Kasumi-1 (cell line): Measurements from ENCODE around the gene POP4.

Experiments used
- DNase-seq, 2 experiments: peaks; one replicate each; lab custom pipeline; 2025; lab: John Stamatoyannopoulos, UW

Gene POP4

DNA sequence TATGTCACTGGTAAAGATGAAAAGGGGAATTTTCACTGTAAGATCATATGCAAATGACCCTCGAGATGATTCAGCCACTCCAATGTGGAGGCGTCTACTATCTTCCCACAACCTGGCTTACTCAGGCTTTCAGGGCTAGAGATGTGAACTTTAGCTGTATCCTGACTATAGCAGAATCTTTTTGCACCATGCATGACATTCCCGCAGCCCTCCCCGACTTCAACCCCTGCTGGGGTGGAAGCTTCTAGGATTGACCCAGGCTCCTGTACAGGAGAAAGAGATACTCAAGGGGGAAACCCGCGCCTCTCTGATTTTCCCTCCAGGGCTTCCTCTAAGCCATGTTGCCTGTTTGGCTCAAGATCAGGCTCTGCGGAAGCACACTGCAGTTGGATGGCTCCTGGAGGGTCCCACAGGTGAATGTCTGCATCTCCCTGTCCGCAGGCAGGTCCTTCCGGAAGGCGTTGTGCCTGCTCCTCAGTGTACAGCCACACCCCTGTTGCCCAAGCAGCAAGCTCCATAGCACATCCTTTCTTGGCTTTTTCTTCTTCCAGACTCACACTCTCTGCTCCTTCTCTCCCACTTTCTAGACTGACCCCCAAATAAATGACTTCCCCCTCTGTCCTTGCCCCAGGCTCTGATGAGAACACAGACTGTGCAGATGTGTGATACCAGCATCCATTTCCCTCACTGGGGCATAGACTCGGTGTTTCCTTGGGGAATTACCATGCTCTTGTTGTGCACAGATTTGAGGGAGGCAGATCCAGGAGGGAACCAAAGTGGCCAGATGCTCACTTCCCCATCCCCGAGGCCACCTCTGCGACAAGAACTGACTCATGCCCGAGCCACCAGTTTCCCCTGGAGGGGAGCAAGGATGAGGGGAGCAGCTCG lies 29.1 kb upstream of the POP4 start:
- DNase-seq: no peak

DNA sequence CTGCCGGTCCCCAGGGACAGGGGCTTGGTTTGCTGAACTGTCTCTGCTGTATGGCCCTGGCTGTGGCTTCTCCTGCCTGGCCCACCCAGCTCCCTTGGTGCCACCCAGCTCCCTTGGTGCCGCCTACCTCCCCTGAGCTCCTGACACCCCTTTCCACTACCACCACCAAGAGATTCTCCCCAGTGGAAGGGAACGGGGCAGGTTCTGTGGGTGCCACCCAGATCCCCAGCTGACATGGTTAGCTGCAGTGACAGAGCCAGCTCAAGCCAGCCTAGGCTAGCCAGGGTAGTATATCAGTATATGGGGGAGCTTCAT lies 28.5 kb upstream of the POP4 start:
- no peak for DNase-seq

DNA sequence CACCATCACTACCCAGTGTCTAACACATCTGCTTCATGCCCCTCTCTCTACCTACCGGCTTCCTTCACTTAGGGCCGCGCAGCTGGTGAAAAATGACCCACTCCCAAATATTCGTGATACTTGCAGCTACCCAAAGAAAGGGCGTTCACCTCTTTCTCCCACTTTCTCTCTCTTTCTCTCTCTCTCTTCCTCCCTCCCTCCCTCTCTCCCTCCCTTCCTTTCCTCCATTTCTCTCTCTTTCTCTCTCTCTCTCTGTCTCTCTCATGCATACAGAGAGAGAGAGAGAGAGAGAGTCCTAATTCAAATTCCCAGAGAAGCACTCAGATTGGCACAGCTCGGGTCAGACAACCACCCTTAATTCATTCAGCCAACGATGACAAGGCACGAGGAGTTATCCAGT lies 27.7 kb upstream of the POP4 start:
- DNase-seq: no peak

DNA sequence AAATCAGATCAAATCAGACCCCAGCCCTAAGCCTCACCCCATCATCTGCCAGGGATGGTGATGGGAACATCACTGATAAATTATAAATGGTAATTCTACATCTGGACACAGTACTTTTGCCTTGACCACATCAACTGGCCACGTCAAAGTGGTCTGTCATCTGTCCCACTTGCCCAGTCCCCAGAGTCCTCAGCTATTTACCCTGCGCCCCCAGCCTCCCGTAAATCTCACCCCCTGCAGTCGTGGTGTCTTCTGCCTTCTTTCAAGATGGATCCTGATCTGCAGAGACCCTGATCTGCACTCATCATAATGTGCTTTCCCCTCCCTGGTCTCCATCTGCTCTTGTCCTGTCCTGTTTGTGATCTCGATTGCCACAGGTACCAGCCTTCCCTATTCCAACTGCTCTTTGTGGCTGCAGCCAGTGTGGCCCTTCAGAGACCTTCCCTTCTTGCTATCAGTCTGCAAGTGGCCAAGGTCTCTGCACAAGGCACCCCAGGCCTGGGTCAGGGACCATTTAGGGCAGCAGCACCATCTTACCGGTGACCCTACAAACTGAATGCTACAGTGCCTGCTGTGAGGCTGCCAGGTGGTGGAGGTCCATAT lies 26.7 kb upstream of the POP4 start:
- no peak for DNase-seq

DNA sequence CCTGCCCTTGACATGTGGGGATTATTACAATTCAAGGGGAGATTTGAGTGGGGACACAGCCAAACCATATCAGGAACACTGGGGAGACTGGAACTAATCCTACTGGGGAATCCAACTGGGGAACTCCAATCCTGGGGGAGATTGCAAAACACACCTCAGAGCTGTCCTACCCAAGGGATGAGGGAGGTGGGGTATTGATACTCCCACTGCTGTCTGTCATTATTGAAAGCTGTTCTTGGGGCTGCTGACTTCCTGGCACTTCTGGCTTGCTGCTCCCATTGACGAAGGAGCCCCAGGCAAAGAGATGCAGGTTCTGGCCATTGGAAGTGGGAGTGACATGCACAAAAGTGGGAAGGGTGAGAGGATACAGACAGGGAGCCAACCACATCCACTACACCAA lies 24.7 kb upstream of the POP4 start:
- no peak for DNase-seq

DNA sequence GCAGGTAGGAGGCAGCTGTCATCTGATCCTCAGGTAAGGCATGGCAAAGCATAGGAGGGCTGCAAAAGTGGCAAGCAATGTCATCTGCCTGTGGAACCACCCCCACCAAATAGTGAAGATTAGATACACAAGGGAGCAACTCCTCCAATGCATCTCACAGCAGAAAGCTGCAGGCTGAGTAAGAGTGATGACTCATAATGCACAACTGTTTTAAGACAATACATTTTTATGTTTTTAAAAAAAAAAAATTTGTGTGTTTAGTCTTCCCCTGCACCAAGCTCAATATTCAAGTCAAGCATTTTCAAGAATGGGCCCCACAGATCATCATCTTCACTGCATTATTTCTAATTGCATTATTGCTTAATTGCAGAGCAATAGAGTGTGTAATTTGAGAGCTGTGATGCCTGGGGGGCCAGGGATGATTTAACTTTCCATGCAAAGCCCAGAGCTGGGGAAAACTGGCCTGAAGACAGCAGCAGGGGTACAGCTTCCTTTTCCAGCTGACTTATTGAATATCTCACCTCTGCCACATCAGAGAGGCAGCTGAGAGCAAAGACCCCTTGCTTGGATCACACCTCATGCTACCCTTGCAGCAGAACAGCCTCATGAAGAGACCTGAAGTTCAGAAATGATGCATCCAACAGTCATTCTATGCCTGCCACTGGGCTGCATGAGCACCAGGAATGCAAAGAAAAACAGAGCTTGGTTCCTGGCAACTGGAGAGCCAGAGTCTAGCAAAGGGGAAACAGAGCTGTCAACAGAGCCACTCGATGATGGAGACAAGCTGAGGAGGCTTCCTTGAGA lies 22.7 kb upstream of the POP4 start:
- no peak for DNase-seq

DNA sequence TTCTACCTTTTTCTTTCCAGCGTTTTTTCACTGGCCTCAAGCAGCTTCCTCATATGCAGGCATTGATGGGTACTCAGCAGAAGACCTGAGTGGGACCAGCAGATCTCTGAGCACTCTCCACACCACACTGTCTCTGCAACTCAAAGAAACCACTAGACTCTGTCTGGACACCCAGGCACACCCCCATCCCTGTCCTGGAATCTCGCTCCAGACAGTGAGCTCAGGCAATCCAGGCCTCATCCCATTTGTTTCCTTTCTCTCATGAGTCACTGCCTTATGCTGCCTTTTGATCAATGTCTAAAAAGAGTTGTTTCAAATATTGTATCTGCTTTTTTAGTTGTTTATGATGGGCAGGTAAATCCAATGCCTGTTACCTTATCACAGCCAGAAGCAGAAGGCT lies 19.7 kb upstream of the POP4 start:
- no peak for DNase-seq

DNA sequence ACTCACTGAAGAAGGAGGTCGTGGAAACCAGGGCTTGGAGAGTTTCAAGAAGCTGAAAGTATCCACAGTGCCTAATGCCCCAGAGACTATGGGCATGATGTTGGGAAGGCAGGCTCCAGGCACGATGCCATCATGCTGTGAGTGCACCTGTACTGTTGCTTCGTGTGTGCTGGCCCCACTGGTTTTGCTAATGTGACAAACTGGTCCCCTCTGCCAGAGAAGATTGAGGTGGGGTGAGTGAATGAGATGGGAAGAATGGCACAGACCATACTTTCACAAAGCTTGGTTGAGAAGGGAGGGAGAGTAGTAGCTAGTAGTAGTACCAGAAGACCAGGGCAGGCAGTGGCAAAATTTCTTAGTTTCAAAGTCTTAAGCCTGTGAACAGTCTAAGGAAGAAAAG lies 19.0 kb upstream of the POP4 start:
- no peak for DNase-seq

DNA sequence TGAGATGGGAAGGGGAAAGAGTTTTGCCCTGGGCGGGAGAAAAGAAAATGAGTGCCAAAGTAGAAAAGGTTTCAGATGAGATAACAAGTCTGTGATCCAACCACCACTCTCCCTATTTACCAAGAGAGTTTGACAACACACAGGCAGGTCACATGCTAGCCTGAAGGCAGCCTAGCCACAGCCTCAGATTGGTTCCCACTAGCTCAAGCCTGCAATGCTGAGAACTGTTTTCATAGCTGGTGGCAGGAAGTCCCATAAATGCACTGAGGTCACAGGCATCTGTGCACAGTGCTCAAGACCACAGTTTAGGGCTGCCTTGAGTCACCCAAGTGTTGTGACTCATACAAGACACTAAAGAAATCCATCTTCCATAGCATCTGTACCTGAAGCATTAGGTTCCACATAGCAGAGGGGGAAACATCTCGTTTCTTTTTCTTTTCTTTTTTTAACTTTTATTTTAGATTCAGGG lies 18.5 kb upstream of the POP4 start:
- DNase-seq: no peak

DNA sequence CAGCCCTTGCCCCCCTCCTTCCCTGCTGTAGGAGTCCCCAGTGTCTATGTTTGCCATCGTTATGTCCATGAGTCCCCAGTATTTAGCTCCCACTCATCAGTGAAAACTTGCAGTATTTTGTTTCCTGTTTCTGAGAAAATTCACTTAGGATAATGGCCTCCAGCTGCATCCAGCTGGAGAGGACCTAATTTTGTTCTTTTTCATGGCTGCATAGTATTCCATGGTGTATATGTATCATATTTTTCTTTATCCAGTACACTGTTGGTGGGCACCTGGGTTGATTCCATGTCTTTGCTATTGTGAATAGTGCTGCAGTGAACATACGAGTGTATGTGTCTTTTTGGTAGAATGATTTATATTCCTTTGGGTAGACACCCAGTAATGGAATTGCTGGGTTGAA lies 18.0 kb upstream of the POP4 start:
- no peak for DNase-seq

DNA sequence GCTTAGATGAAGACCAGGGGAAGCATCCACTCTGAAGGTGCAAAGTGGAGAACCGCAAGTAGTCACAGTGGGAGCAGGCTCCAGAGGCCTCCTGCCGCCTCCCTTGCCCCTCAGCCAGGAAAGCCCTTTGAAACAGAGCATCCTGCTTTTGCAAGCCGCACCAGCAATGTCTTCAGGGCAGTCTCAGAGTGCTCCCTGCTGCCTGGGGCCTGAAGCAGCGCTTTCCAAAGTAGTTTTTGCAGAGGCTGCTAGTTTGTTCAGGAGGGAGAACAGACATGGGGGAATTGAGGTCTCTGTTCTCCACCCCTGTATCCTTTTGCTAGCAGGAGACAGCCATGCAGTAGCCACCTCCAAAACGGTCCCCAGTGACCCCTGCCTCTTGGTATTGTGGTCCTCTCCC lies 15.8 kb upstream of the POP4 start:
- DNase-seq: no peak

DNA sequence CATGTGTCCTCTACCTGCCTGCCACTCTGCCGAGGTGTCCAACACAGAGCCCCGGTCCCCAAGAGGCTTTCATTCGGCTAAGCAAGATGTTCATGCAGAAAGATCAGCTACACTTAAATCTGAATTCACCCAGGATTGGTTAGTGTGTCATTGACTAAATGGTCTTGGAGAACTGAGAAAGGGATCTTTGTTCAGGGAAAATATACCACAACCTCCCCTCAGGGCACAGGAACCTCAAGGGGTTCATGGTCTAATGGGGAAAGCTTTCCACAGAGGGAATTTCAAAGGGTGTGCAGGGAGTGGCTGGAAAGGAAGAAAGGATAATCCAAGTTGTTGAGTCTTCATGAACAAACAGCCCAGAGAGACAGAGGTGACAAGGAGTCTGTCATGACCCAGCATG lies 14.4 kb upstream of the POP4 start:
- DNase-seq: no peak

DNA sequence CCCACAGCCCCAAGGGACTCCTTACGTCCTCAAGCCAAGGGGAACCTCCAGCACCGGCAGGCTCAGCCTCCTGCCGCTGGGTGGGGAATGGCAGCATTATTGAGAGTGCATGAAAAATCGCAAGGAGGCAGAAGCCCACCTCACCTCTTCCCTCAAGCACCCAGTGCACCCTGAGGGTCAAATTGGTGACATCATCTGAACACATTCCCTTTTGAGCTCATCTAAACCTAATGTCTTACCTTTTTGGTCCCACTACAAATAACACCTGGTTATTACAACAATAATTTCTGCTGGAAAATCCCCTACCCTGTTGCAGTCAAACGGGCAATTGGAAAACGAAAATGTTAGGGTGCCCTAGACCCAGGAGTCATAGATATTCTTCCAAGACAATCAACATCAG lies 12.2 kb upstream of the POP4 start:
- DNase-seq: no peak

DNA sequence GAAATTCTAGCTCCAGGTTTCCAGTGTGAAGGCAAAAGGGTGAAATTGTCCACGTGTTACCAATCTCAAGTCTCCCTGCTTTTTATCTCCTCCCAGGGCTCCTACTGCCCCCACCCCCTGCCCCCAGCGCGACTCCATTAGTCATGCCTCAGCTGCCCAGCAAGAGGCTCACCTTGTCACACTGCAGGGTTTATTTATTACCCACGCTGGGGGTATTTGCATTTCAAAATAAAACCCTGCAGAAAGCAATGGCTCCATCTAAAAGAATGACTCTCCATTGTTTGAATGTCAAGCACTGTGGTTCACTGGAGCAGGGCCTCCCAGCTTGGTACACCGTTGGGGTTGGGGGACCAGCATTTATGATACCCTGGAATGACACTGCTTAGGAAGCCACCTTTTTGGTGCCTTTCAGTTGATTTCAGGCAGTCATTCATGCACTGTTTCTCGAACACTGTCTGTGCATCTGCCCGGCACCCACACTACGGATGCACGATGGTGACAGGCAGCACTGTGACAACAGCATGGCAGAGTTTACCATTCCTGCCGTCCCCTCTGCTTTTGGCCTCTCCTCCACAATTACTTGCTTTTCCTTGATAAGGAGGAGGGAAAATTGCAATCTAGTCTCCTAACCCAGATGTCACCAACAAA lies 9.9 kb upstream of the POP4 start:
- DNase-seq: no peak

DNA sequence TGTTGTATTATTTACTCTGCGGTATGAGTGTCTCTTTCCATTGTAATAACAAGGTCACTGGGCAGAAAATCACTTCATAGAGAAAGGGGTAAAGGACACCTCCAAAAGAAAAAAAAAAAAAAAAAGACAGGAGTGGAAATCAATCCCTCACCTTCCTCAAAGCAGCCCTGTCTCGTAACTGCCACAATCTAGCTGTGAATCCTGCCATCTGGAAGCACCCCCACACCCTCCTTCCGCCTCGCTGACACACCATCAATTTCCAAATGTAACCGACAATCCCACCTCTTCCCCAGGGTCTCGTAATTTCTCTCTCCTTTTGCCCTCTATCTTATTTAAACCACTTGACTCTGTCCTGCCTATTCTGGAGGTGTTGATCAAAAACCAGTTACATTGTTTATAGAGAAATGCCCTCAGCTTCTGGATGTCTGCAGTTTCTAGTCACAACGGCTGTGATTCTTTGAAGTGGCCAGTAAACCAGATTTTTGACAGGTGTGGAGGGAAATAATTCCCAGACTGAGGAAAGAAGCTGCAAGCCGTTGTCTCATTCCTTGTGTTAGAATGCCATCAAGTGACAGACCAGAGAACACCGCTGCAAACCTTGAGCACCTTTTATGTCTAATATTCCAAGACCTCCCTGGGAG lies 9.1 kb upstream of the POP4 start:
- DNase-seq: no peak

DNA sequence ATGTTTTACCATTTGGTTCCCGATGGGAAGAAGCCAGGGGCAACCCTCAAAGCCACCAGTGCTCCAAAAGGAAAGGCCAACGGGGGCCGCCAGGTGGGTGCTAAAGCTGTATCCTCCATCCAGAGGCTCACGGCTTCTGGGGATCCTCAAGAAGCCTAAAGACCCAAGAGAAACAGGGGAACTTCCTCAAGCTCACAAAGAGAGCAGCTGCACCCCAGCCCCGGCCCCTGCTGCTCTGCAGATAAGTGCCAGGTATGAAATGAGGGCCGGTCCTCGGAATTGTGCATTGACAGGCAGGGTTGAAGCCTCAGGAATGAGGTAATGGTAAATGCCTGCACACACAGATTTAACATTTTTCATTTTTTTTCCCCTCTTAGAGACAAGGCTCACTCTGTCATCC lies 8.0 kb upstream of the POP4 start:
- no peak for DNase-seq

DNA sequence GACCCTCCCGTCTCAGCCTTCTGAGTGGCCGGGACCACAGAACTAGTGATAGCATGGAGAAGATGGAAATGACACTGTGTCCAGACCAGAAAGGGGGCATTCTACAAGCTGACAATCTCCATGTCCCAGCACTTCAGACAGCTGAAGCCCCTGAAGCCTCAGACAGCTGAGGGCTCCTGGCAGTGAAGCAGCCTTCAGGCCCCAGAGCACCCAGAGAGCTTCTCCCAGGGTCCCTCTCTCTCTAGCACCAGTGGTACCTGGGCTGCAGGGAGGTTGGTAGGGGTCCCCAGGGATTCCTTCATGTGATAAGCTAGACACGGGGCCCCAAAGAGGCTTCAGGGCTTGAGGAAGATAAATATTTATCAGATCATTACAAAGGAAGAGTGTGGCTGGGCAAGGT lies 7.6 kb upstream of the POP4 start:
- DNase-seq: no peak

DNA sequence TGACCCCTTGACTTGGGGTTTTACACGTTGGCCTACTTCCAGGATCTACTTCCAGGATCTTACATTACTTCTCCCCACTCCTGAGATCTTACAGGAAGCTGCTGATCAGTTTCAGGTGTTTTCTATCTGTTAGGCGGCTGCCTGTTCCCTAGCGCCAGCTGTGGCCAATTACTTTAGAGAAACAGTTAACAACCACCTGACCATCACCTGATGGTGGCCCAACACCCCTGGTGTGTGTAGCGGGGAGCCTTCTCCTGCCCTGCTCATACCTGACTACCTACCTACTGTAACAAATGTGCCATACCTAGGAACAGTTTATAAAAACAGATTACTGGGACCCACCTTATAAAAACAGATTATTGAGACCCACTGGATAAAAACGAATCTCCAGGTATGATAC lies 2.8 kb upstream of the POP4 start:
- no peak for DNase-seq

DNA sequence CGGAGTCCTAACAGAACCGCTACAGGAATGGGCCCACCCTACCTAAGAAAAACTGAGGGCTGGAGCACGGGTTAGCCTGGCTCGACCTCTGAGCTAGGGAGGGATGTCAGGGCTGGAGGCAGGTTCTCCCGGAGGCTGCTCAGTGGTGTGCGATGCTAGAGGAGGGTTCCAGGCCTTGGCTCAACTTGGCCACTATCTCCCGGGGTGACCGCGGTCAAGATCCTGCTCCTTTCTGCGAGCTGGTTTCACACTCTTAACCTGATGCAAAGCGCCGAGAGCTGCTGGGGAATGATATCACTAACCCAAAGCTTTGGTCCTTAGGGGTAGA lies 301 bp downstream of the POP4 start:
- DNase-seq: no peak

DNA sequence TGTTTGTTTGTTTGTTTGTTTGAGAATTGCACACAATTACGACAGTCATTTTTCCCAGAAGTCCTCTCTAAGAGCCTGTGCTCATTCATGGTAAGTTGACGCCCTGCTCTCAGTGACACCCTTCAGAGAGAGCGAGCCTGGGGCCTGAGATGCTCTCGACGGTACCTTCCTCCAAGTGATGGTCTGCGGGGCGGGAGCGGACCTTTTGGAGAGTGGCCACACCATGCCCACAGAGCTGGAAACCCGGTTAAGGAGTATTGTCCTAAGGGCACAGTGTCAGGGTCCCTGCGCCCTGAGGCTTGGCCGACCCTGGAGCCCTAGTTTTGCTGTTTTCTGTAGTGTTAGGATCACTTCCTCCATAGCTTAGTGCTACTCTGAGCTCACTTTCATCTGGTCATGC lies 3.6 kb downstream of the POP4 start:
- no peak for DNase-seq

DNA sequence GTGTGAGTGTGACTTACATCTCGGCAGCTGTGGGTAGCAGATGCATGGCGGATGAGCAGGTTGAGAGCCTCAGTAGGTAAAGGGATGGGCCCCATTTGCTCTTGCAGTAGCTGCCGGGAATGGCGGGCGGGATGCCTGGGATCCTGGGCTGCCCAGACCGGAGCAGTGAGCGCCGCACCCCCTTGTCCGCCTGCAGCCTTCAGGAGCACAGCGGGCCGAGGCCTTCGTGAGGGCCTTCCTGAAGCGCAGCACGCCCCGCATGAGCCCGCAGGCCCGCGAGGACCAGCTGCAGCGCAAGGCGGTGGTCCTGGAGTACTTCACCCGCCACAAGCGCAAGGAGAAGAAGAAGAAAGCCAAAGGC lies 4.1 kb downstream of the POP4 start:
- DNase-seq: no peak

DNA sequence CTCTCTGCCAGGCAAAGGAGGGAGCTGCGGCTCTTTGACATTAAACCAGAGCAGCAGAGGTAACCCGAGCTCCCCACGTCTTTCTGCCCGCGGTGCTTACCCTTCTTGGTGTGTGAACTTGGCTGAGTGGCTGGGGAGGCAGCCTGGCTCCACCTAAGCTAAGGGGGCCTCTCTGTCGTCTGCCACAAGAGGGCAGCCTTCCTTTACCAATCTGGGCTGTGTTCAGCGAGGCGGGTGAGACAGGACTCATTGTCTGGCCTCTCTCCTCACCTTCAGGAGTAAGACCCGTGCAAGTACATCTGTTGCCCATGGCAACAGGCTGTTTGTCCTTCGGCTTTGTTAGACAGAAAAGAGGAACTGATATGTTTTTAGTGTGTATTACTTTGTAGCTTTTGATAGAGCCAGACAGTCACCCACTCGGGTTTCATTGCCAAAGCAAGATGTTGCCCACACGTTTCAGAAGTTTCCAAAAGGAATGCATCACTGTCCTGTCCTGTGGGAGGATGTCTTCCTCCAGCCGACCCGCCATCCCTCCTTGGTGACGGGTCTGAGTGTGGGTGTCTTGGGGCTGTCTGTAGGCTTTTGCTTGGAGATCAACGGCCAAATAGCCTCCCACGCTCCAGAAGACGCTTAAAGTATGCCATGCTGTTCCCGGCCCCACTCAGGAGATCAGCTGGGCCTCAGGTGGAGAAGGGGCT lies 4.6 kb downstream of the POP4 start:
- peak; percentile 82 to 83 for DNase-seq
